Neuronal stem cell (in vitro differentiated cells): Measurements from ENCODE around the gene RBM6.

Experiments
- DNase-seq: peaks from one replicate; pipeline ENCODE4 v3.0.0-alpha.2; 2013; ENCODE audit warnings: low spot score
- H2AFZ ChIP-seq: one replicate; pipeline ENCODE4 v1.6.1; 2013; ENCODE audit warnings: mild to moderate bottlenecking, low read length, inconsistent platforms
- H2AK5ac ChIP-seq: 2 replicates; pipeline ENCODE4 v1.6.1; 2013; ENCODE audit warnings: low read depth, mild to moderate bottlenecking, inconsistent platforms, low read length, moderate library complexity, mixed read lengths
- H2BK120ac ChIP-seq: 2 replicates; pipeline ENCODE4 v1.6.1; 2013; ENCODE audit warnings: low read depth, mild to moderate bottlenecking, inconsistent platforms, low read length, moderate library complexity, mixed read lengths
- H2BK12ac ChIP-seq: one replicate; pipeline ENCODE4 v1.6.1; 2013; ENCODE audit warnings: low read length, inconsistent platforms
- H2BK15ac ChIP-seq: 2 replicates; pipeline ENCODE4 v1.6.1; 2013; ENCODE audit warnings: mild to moderate bottlenecking, low read length, inconsistent platforms, mixed read lengths
- H2BK5ac ChIP-seq: one replicate; pipeline ENCODE4 v1.6.1; 2013; ENCODE audit warnings: inconsistent platforms, mild to moderate bottlenecking, low read length, moderate library complexity
- H3K14ac ChIP-seq: one replicate; pipeline ENCODE4 v1.6.1; 2013; ENCODE audit warnings: low read length, inconsistent platforms
- H3K18ac ChIP-seq: 2 replicates; pipeline ENCODE4 v1.6.1; 2013; ENCODE audit warnings: low read length, inconsistent platforms
- H3K23ac ChIP-seq: 2 replicates; pipeline ENCODE4 v1.6.1; 2013; ENCODE audit warnings: low read depth, mild to moderate bottlenecking, mixed read lengths, low read length, inconsistent platforms; ENCODE audit not compliant: poor library complexity
- H3K27ac ChIP-seq: replicated peaks from 3 replicates; pipeline ENCODE4 v1.5.1; 2013; ENCODE audit warnings: low read length, inconsistent platforms
- H3K27me3 ChIP-seq, 3 experiments: 2 replicates each; pipeline ENCODE4 v1.6.1; 2013; ENCODE audit warnings: low read length in 3 of 3, mild to moderate bottlenecking in 2 of 3, inconsistent platforms in 1 of 3, low read depth in 1 of 3, mixed read lengths in 1 of 3, moderate library complexity in 1 of 3; ENCODE audit not compliant: control insufficient read depth in 3 of 3, insufficient read depth in 3 of 3
- H3K36me3 ChIP-seq, 2 donors: replicated peaks in 1 of 2; 2 replicates each; pipeline ENCODE4 v1.6.1; 2013; ENCODE audit warnings: low read length in 2 of 2; ENCODE audit not compliant: control insufficient read depth in 2 of 2, insufficient read depth in 2 of 2
- H3K4ac ChIP-seq: 2 replicates; pipeline ENCODE4 v1.6.1; 2013; ENCODE audit warnings: inconsistent platforms, mild to moderate bottlenecking, low read length, moderate library complexity
- H3K4me1 ChIP-seq, 2 donors: 1 replicate in 1 of 2; 2 replicates in 1 of 2; pipeline ENCODE4 v1.6.1; 2013; ENCODE audit warnings: low read length in 2 of 2, low read depth in 1 of 2; ENCODE audit not compliant: control insufficient read depth in 2 of 2, insufficient read depth in 1 of 2
- H3K4me2 ChIP-seq: one replicate; pipeline ENCODE4 v1.6.1; 2013; ENCODE audit warnings: mild to moderate bottlenecking, low read length, inconsistent platforms; ENCODE audit not compliant: insufficient read depth, poor library complexity, severe bottlenecking
- H3K4me3 ChIP-seq, 2 donors: 2 replicates each; pipeline ENCODE4 v1.5.1; 2013; ENCODE audit warnings: low read length in 2 of 2, mild to moderate bottlenecking in 2 of 2, inconsistent platforms in 1 of 2, moderate library complexity in 1 of 2
- H3K79me1 ChIP-seq: one replicate; pipeline ENCODE4 v1.6.1; 2013; ENCODE audit warnings: low read depth, mild to moderate bottlenecking, inconsistent platforms, low read length, moderate library complexity
- H3K9ac ChIP-seq: one replicate; pipeline ENCODE4 v1.6.1; 2013; ENCODE audit warnings: mild to moderate bottlenecking, low read depth, low read length, inconsistent platforms; ENCODE audit not compliant: poor library complexity
- H3K9me3 ChIP-seq, 2 donors: replicated peaks in 1 of 2; 2 replicates each; pipeline versions ENCODE3 to v1.6.1; 2013; ENCODE audit warnings: low read length in 2 of 2, mild to moderate bottlenecking in 2 of 2, inconsistent platforms in 1 of 2, low read depth in 1 of 2, mixed read lengths in 1 of 2, moderate library complexity in 1 of 2; ENCODE audit not compliant: control insufficient read depth in 2 of 2, insufficient read depth in 1 of 2
- H4K8ac ChIP-seq: one replicate; pipeline ENCODE4 v1.6.1; 2013; ENCODE audit warnings: low read depth, mild to moderate bottlenecking, inconsistent platforms, low read length, moderate library complexity
- H4K91ac ChIP-seq: one replicate; pipeline ENCODE4 v1.6.1; 2013; ENCODE audit warnings: low read length, low read depth, mild to moderate bottlenecking, inconsistent platforms; ENCODE audit not compliant: poor library complexity
- WGBS, 2 donors: extraction: QIAGEN DNeasy Blood & Tissue Kit; methylation state at CpG; one replicate each; pipeline ENCODE4 v1.1.7; 2013; ENCODE audit warnings: missing lambda C conversion rate in 2 of 2, mixed read lengths in 1 of 2; ENCODE audit not compliant: insufficient read length in 2 of 2, insufficient replicate concordance in 1 of 2; ENCODE audit errors: extremely low coverage in 2 of 2; 5-methylcytosine and 5-hydroxymethylcytosine counted together

The RBM6 gene

GRCh38 chr3:49927798-49928197 is 12.2 kb upstream of the RBM6 start:
- no peak overlapping the region for H4K91ac ChIP-seq
- no peak overlapping the region for H3K14ac ChIP-seq
- H3K79me1 ChIP-seq: peaks cover 1% of the 10 kb centered on the region
- H3K36me3 ChIP-seq: no peaks in the 10 kb centered on the region
- H2BK15ac ChIP-seq: no peak overlapping the region
- H4K8ac ChIP-seq: no peak overlapping the region
- H2BK120ac ChIP-seq: no peak overlapping the region
- no peaks in the 10 kb centered on the region for H3K9me3 ChIP-seq
- H3K18ac ChIP-seq: no peak overlapping the region
- H3K4me3 ChIP-seq: no peak overlapping the region
- no peak overlapping the region for H3K23ac ChIP-seq
- H3K4me2 ChIP-seq: no peak overlapping the region
- peaks cover 10 to 11% of the 10 kb centered on the region in 2 donors for H3K4me1 ChIP-seq
- H2AFZ ChIP-seq: no peak overlapping the region
- H2BK5ac ChIP-seq: no peak overlapping the region
- no peak overlapping the region for H2BK12ac ChIP-seq
- H2AK5ac ChIP-seq: no peak overlapping the region
- no peaks in the 10 kb centered on the region for H3K27me3 ChIP-seq
- no peak overlapping the region for H3K9ac ChIP-seq
- no CpG with 5 or more reads among the region's 5 CpGs for WGBS, 2 donors
- H3K4ac ChIP-seq: no peak overlapping the region
- DNase-seq: no peak
- H3K27ac ChIP-seq: no peak overlapping the region

DNA sequence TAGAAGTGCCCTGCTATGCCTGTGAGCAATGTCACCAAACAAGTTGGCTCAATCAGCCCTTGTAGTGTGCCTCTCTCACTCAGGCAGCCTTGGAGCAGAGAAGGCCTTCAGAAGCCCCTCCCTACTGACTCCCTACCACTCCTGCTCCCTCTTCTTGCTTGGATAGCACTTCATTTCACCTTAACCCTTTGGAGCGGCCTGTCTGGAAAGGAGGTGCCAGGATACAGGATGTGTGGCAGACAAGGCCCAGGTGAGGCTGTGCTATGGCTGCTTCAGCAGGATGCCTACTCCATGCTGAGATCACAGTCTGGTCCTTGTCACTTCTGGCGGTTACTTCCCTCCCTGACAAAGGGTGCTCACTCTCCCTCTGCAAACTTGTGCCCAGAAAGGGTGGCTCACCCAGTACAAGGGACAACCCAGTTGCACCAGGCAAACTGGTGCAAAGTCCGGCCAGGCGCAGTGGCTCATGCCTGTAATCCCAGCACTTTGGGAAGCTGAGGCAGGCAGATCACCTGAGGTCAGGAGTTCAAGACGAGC is 11.4 kb upstream of the RBM6 start:
- peaks cover 10 to 11% of the 10 kb centered on the region in 2 donors for H3K4me1 ChIP-seq
- no peak overlapping the region for H4K8ac ChIP-seq
- WGBS, 2 donors: no CpG with 5 or more reads among the region's 5 CpGs
- peak overlapping the region; percentile 67 for H2AK5ac ChIP-seq
- no peaks in the 10 kb centered on the region for H3K27me3 ChIP-seq
- no peak overlapping the region for H3K4me2 ChIP-seq
- H2BK15ac ChIP-seq: no peak overlapping the region
- H4K91ac ChIP-seq: no peak overlapping the region
- peak overlapping the region; percentile 24 for H2AFZ ChIP-seq
- peak overlapping the region; percentile 72 for H3K9ac ChIP-seq
- no peaks in the 10 kb centered on the region for H3K36me3 ChIP-seq
- peak overlapping the region; percentile 78 for H2BK5ac ChIP-seq
- H3K27ac ChIP-seq: no peak overlapping the region
- H2BK120ac ChIP-seq: no peak overlapping the region
- H3K23ac ChIP-seq: no peak overlapping the region
- no peak overlapping the region for H2BK12ac ChIP-seq
- no peak overlapping the region for H3K14ac ChIP-seq
- H3K18ac ChIP-seq: peak overlapping the region; percentile 41
- DNase-seq: no peak
- peaks cover 1% of the 10 kb centered on the region for H3K79me1 ChIP-seq
- peak overlapping the region in 1 of 2 donors; percentile 28 for H3K4me3 ChIP-seq
- no peaks in the 10 kb centered on the region for H3K9me3 ChIP-seq
- no peak overlapping the region for H3K4ac ChIP-seq

GRCh38 chr3:49929291-49930167 is 10.4 kb upstream of the RBM6 start, which contains the start of gene MON1A:
MON1A (minus strand) TSS chr3:49929811; CDS start chr3:49913346, 16,465 bp downstream.
- no peak within 1 kb of the TSS for H3K14ac ChIP-seq
- no CpG with 5 or more reads among the region's 56 CpGs for WGBS, 2 donors
- H2BK15ac ChIP-seq: no peak within 1 kb of the TSS
- H3K9ac ChIP-seq: peak within 1 kb of the TSS; percentile 82
- no peak within 1 kb of the TSS for H4K8ac ChIP-seq
- no peak within 1 kb of the TSS for H2BK120ac ChIP-seq
- H3K27me3 ChIP-seq: no peaks in the 10 kb centered on the region
- no peaks in the 10 kb centered on the region for H3K9me3 ChIP-seq
- H3K23ac ChIP-seq: peak within 1 kb of the TSS; percentile 81
- no peaks in the 10 kb centered on the region for H3K36me3 ChIP-seq
- H3K4ac ChIP-seq: no peak within 1 kb of the TSS
- peak within 1 kb of the TSS; percentile 41 for H3K18ac ChIP-seq
- no peak within 1 kb of the TSS for H4K91ac ChIP-seq
- DNase-seq: peak; percentile 86
- H3K4me2 ChIP-seq: peak within 1 kb of the TSS; percentile 89
- peak within 1 kb of the TSS; percentile 60 for H3K27ac ChIP-seq
- H2AK5ac ChIP-seq: peak within 1 kb of the TSS; percentile 67
- H3K4me1 ChIP-seq: peaks cover 10 to 11% of the 10 kb centered on the region in 2 donors
- peak within 1 kb of the TSS; percentile 88 to 89 for H3K4me3 ChIP-seq
- peak within 1 kb of the TSS; percentile 3 for H2BK12ac ChIP-seq
- no peak within 1 kb of the TSS for H2BK5ac ChIP-seq
- H2AFZ ChIP-seq: peak within 1 kb of the TSS; percentile 99
- no peaks in the 10 kb centered on the region for H3K79me1 ChIP-seq

DNA sequence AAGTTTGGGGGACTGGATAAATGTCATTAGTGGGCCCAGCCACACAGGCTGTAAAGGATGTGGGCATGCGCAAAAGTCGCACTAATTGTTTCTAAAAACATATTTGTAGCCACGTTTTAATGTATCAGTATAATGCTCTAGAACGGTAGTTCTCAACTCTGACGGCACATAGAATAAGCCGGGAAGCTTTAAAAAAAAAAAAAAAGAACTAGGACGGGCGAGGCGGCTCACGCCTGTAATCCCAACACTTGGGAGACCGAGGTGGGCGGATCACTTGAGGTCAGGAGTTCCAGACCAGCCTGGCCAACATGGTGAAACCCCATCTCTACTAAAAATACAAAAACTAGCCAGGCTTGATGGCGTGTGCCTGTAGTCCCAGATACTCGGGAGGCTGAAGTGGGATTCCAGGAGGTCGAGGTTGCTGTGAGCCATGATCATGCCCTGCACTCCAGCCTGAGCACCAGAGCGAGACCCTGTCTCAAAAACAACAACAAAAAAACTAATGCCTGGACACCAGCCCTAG is 9.7 kb upstream of the RBM6 start:
- H2AK5ac ChIP-seq: peak overlapping the region; percentile 12
- H3K9me3 ChIP-seq: no peaks in the 10 kb centered on the region
- no peaks in the 10 kb centered on the region for H3K36me3 ChIP-seq
- DNase-seq: no peak
- H3K9ac ChIP-seq: no peak overlapping the region
- peak overlapping the region; percentile 60 for H3K27ac ChIP-seq
- H3K4ac ChIP-seq: no peak overlapping the region
- H3K27me3 ChIP-seq: no peaks in the 10 kb centered on the region
- H4K8ac ChIP-seq: no peak overlapping the region
- H3K4me2 ChIP-seq: peak overlapping the region; percentile 89
- WGBS, 2 donors: no CpG with 5 or more reads among the region's 16 CpGs
- no peak overlapping the region for H3K23ac ChIP-seq
- peaks cover 10 to 11% of the 10 kb centered on the region in 2 donors for H3K4me1 ChIP-seq
- no peak overlapping the region for H4K91ac ChIP-seq
- H2BK5ac ChIP-seq: no peak overlapping the region
- H2AFZ ChIP-seq: peak overlapping the region; percentile 99
- no peaks in the 10 kb centered on the region for H3K79me1 ChIP-seq
- H2BK12ac ChIP-seq: peak overlapping the region; percentile 3
- no peak overlapping the region for H3K18ac ChIP-seq
- H3K14ac ChIP-seq: no peak overlapping the region
- peak overlapping the region; percentile 69 to 89 for H3K4me3 ChIP-seq
- no peak overlapping the region for H2BK120ac ChIP-seq
- H2BK15ac ChIP-seq: no peak overlapping the region
